ENCODE results near the gene ENKUR. TPM values are rescaled to one million over a fixed set of nuclear protein-coding genes. Genes with fewer than 3 reads are reported as not detected.

The ENKUR gene
- total RNA-seq, 2 experiments from 2014 or later = not detected

GRCh38 chr10:24962995-24963394, 53.0 kb downstream of the ENKUR start:
- no peaks in the 10 kb centered on the region for H3K27me3 Mint-ChIP-seq
- no peaks in the 10 kb centered on the region for H3K36me3 Mint-ChIP-seq (ENCODE audit: low read depth)
- H3K4me1 Mint-ChIP-seq (ENCODE audit: low read depth) = no peaks in the 10 kb centered on the region
- TF ChIP-seq, protein P1, sequence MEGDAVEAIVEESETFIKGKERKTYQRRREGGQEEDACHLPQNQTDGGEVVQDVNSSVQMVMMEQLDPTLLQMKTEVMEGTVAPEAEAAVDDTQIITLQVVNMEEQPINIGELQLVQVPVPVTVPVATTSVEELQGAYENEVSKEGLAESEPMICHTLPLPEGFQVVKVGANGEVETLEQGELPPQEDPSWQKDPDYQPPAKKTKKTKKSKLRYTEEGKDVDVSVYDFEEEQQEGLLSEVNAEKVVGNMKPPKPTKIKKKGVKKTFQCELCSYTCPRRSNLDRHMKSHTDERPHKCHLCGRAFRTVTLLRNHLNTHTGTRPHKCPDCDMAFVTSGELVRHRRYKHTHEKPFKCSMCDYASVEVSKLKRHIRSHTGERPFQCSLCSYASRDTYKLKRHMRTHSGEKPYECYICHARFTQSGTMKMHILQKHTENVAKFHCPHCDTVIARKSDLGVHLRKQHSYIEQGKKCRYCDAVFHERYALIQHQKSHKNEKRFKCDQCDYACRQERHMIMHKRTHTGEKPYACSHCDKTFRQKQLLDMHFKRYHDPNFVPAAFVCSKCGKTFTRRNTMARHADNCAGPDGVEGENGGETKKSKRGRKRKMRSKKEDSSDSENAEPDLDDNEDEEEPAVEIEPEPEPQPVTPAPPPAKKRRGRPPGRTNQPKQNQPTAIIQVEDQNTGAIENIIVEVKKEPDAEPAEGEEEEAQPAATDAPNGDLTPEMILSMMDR (IDR thresholded peaks at IDR 0.05) = no peak
- no peaks in the 10 kb centered on the region for H3K9me3 Mint-ChIP-seq
- no peak overlapping the region for H3K4me3 ChIP-seq (ENCODE audit: low read length)
- no peaks in the 10 kb centered on the region for H3K4me1 ChIP-seq (ENCODE audit: insufficient read depth, low read length)
- ChIA-PET POLR2A (no interaction called here), CTCF (no interaction called here)
- no peak overlapping the region for H3K27ac ChIP-seq (ENCODE audit: low read depth in 1 of 2, low read length in 2 of 2)
- no peak overlapping the region for H3K4me3 Mint-ChIP-seq
- no peaks in the 10 kb centered on the region for H3K36me3 ChIP-seq (ENCODE audit: insufficient read depth, low read length)
- H3K27me3 ChIP-seq (ENCODE audit: control insufficient read depth in 1 of 2, insufficient read depth in 2 of 2, low read length in 2 of 2) = no peaks in the 10 kb centered on the region
- ATAC-seq (ENCODE audit: poor library complexity) (no peak), DNase-seq (no peak)
- intact Hi-C loops (cut with DNase I, micrococcal nuclease) = no loop called here
- no peaks in the 10 kb centered on the region for H3K9me3 ChIP-seq (ENCODE audit: control insufficient read depth in 1 of 2, insufficient read depth in 1 of 2, low read length in 2 of 2)
- no peak overlapping the region for H3K27ac Mint-ChIP-seq

DNA sequence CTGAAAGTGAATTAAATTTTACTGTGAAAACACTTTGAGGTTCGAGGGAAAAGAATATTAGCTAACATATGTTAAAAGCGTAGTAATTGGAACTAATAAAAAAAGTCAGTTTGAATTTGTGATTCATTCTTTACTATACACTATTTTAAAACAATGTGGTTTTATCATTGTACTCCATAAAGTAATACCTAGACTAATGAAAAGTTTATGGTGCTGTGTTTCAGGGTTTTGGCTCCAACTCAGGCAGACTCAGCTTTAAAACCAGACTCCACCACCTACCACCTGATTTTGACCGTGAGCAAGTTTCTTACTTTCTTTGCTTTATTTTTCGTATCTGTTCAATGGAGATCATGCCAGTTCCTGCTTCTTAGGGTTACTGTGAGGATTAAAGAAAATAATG, 54.4 kb downstream of the ENKUR start:
- Mint-ChIP-seq H3K4me3 (no peak overlapping the region), H3K9me3 (no peaks in the 10 kb centered on the region), H3K27ac (no peak overlapping the region), H3K36me3 (ENCODE audit: low read depth) (no peaks in the 10 kb centered on the region), H3K4me1 (ENCODE audit: low read depth) (no peaks in the 10 kb centered on the region), H3K27me3 (no peaks in the 10 kb centered on the region)
- Histone ChIP-seq H3K9me3 (ENCODE audit: control insufficient read depth in 1 of 2, insufficient read depth in 1 of 2, low read length in 2 of 2) (no peaks in the 10 kb centered on the region), H3K4me3 (ENCODE audit: low read length) (no peak overlapping the region), H3K4me1 (ENCODE audit: insufficient read depth, low read length) (no peaks in the 10 kb centered on the region), H3K36me3 (ENCODE audit: insufficient read depth, low read length) (no peaks in the 10 kb centered on the region), H3K27me3 (ENCODE audit: control insufficient read depth in 1 of 2, insufficient read depth in 2 of 2, low read length in 2 of 2) (no peaks in the 10 kb centered on the region), H3K27ac (ENCODE audit: low read depth in 1 of 2, low read length in 2 of 2) (no peak overlapping the region)
- DNase-seq (no peak), ATAC-seq (ENCODE audit: poor library complexity) (no peak)
- ChIA-PET POLR2A (interaction anchor here (0.6 kb wide), 1 partner anchor 61 kb away, joined by 3 read pairs; no protein-coding TSS in a partner anchor), CTCF (no interaction called here)
- TF ChIP-seq, protein P1 (IDR thresholded peaks at IDR 0.05) = no peak
- intact Hi-C loops (cut with DNase I, micrococcal nuclease) = no loop called here

- POLR2A ChIA-PET = no interaction called here
- ATAC-seq (ENCODE audit: poor library complexity) (no peak), DNase-seq (no peak)
- Mint-ChIP-seq H3K36me3 (ENCODE audit: low read depth) (no peaks in the 10 kb centered on the region), H3K4me3 (no peak overlapping the region), H3K27ac (no peak overlapping the region), H3K27me3 (no peaks in the 10 kb centered on the region), H3K9me3 (no peaks in the 10 kb centered on the region), H3K4me1 (ENCODE audit: low read depth) (no peaks in the 10 kb centered on the region)
- H3K4me1 ChIP-seq (ENCODE audit: insufficient read depth, low read length) = no peaks in the 10 kb centered on the region
- no peak overlapping the region for H3K4me3 ChIP-seq (ENCODE audit: low read length)
- CTCF ChIA-PET = no interaction called here
- no peaks in the 10 kb centered on the region for H3K9me3 ChIP-seq (ENCODE audit: control insufficient read depth in 1 of 2, insufficient read depth in 1 of 2, low read length in 2 of 2)
- H3K27ac ChIP-seq (ENCODE audit: low read depth in 1 of 2, low read length in 2 of 2) = no peak overlapping the region
- H3K27me3 ChIP-seq (ENCODE audit: control insufficient read depth in 1 of 2, insufficient read depth in 2 of 2, low read length in 2 of 2) = no peaks in the 10 kb centered on the region
- TF ChIP-seq, protein P1 (IDR thresholded peaks at IDR 0.05) = no peak
- intact Hi-C loops (cut with DNase I, micrococcal nuclease) = no loop called here
- H3K36me3 ChIP-seq (ENCODE audit: insufficient read depth, low read length) = no peaks in the 10 kb centered on the region
Observed at GRCh38 chr10:24959382-24959730, 56.6 kb downstream of the ENKUR start.

All from CD4-positive, alpha-beta T cell (primary cell).